Trophoblast cell (in vitro differentiated cells and primary cell): ENCODE results near the gene HDDC3.

ENCODE experiments used
- DNase-seq, 2 donors: peaks; one replicate each; pipeline ENCODE4 v3.0.0-alpha.2; 2016
- H2AFZ ChIP-seq: 2 replicates; pipeline ENCODE4 v1.6.1; 2013; ENCODE audit warnings: low read length, moderate library complexity, mild to moderate bottlenecking; ENCODE audit not compliant: insufficient read depth, poor library complexity
- H2AK5ac ChIP-seq: 2 replicates; pipeline ENCODE4 v1.6.1; 2013; ENCODE audit warnings: mild to moderate bottlenecking, low read length
- H2BK120ac ChIP-seq: 2 replicates; pipeline ENCODE4 v1.6.1; 2013; ENCODE audit warnings: low read length, mild to moderate bottlenecking, moderate library complexity; ENCODE audit not compliant: insufficient read depth, poor library complexity
- H2BK12ac ChIP-seq: 2 replicates; pipeline ENCODE4 v1.6.1; 2013; ENCODE audit warnings: mild to moderate bottlenecking, low read length, moderate library complexity
- H2BK5ac ChIP-seq: 2 replicates; pipeline ENCODE4 v1.6.1; 2013; ENCODE audit warnings: low read length, low read depth, moderate library complexity, mild to moderate bottlenecking; ENCODE audit not compliant: poor library complexity
- H3K14ac ChIP-seq: 2 replicates; pipeline ENCODE4 v1.6.1; 2013; ENCODE audit warnings: mild to moderate bottlenecking, low read length
- H3K18ac ChIP-seq: 2 replicates; pipeline ENCODE4 v1.6.1; 2013; ENCODE audit warnings: mild to moderate bottlenecking, low read length
- H3K23ac ChIP-seq: 2 replicates; pipeline ENCODE4 v1.6.1; 2013; ENCODE audit warnings: low read length
- H3K27ac ChIP-seq: 2 replicates; pipeline ENCODE4 v1.5.1; 2013; ENCODE audit warnings: low read depth, mild to moderate bottlenecking, inconsistent platforms, low read length, moderate library complexity
- H3K27me3 ChIP-seq: 2 replicates; pipeline ENCODE4 v1.6.1; 2013; ENCODE audit warnings: inconsistent platforms, mild to moderate bottlenecking, low read length, moderate library complexity; ENCODE audit not compliant: insufficient read depth
- H3K36me3 ChIP-seq, 2 experiments: 1 replicate in 1 of 2; 2 replicates in 1 of 2; pipeline ENCODE4 v1.6.1; 2013; ENCODE audit warnings: low read length in 2 of 2, mild to moderate bottlenecking in 2 of 2, moderate library complexity in 1 of 2; ENCODE audit not compliant: insufficient read depth in 2 of 2, control insufficient read depth in 1 of 2
- H3K4ac ChIP-seq: 2 replicates; pipeline ENCODE4 v1.6.1; 2013; ENCODE audit warnings: low read depth, mild to moderate bottlenecking, low read length, moderate library complexity
- H3K4me1 ChIP-seq, 2 experiments: 1 replicate in 1 of 2; 2 replicates in 1 of 2; pipeline ENCODE4 v1.6.1; 2013; ENCODE audit warnings: low read length in 2 of 2, mild to moderate bottlenecking in 2 of 2, moderate library complexity in 1 of 2; ENCODE audit not compliant: insufficient read depth in 2 of 2, control insufficient read depth in 1 of 2
- H3K4me2 ChIP-seq: 2 replicates; pipeline ENCODE4 v1.6.1; 2013; ENCODE audit warnings: inconsistent platforms, mild to moderate bottlenecking, low read length, moderate library complexity
- H3K4me3 ChIP-seq: 2 replicates; pipeline ENCODE4 v1.5.1; 2013; ENCODE audit warnings: mild to moderate bottlenecking, low read depth, low read length, inconsistent platforms
- H3K79me1 ChIP-seq: one replicate; pipeline ENCODE4 v1.6.1; 2013; ENCODE audit warnings: low read length
- H3K79me2 ChIP-seq: 2 replicates; pipeline ENCODE4 v1.6.1; 2013; ENCODE audit warnings: low read length, mild to moderate bottlenecking; ENCODE audit not compliant: control insufficient read depth, insufficient read depth, poor library complexity
- H3K9ac ChIP-seq: 2 replicates; pipeline ENCODE4 v1.6.1; 2013; ENCODE audit warnings: mild to moderate bottlenecking, low read length
- H3K9me3 ChIP-seq: 2 replicates; pipeline ENCODE4 v1.6.1; 2013; ENCODE audit warnings: low read depth, mild to moderate bottlenecking, control low read depth, inconsistent platforms, low read length; ENCODE audit not compliant: insufficient read depth
- H4K12ac ChIP-seq: 2 replicates; pipeline ENCODE4 v1.6.1; 2013; ENCODE audit warnings: low read depth, mild to moderate bottlenecking, low read length, moderate library complexity
- H4K8ac ChIP-seq: 2 replicates; pipeline ENCODE4 v1.6.1; 2013; ENCODE audit warnings: low read depth, mild to moderate bottlenecking, low read length, moderate library complexity
- H4K91ac ChIP-seq: one replicate; pipeline ENCODE4 v1.6.1; 2013; ENCODE audit warnings: low read depth, mild to moderate bottlenecking, low read length, moderate library complexity
- WGBS: extraction: QIAGEN DNeasy Blood & Tissue Kit; methylation state at CpG from one replicate; pipeline ENCODE4 v1.1.7; 2013; ENCODE audit warnings: missing lambda C conversion rate; ENCODE audit not compliant: insufficient read length, insufficient coverage; ENCODE audit errors: extremely low coverage; 5-methylcytosine and 5-hydroxymethylcytosine counted together

The HDDC3 gene

GRCh38 chr15:90886291-90886614, 46.1 kb downstream of the HDDC3 start:
- WGBS = no CpG with 5 or more reads among the region's 5 CpGs
- H2AFZ ChIP-seq = no peak overlapping the region
- no peak for DNase-seq

GRCh38 chr15:90885432-90886290, 46.7 kb downstream of the HDDC3 start:
- Histone ChIP-seq H3K23ac (no peak overlapping the region), H2AFZ (peak overlapping the region; percentile 8), H3K4ac (peak overlapping the region; percentile 16), H2BK120ac (peak overlapping the region; percentile 86), H3K4me1 (peaks cover 22 to 24% of the 10 kb centered on the region in 2 experiments), H4K8ac (peak overlapping the region; percentile 23), H2BK5ac (no peak overlapping the region), H3K4me2 (no peak overlapping the region), H3K27me3 (no peaks in the 10 kb centered on the region), H4K12ac (no peak overlapping the region), H3K9ac (no peak overlapping the region), H3K9me3 (peaks cover 7% of the 10 kb centered on the region), H3K79me2 (peaks cover 9% of the 10 kb centered on the region), H2AK5ac (peak overlapping the region; percentile 53), H3K27ac (peak overlapping the region; percentile 92), H4K91ac (peak overlapping the region; percentile 96), H3K4me3 (no peak overlapping the region), H2BK12ac (peak overlapping the region; percentile 74), H3K79me1 (peaks cover 20% of the 10 kb centered on the region), H3K14ac (peak overlapping the region; percentile 38), H3K36me3 (peaks cover 43 to 49% of the 10 kb centered on the region in 2 experiments), H3K18ac (peak overlapping the region; percentile 11)
- DNase-seq = peak; percentile 59 to 63
- no CpG with 5 or more reads among the region's 23 CpGs for WGBS

More at GRCh38 chr15:90886291-90886614, 46.1 kb downstream of the HDDC3 start:
- Histone ChIP-seq H3K27ac (no peak overlapping the region), H4K8ac (no peak overlapping the region), H4K12ac (no peak overlapping the region), H3K4me2 (no peak overlapping the region), H3K4ac (no peak overlapping the region), H3K79me1 (peaks cover 20% of the 10 kb centered on the region), H2BK5ac (no peak overlapping the region), H3K79me2 (peaks cover 9% of the 10 kb centered on the region), H3K4me3 (no peak overlapping the region), H2AK5ac (no peak overlapping the region), H3K36me3 (peaks cover 43 to 48% of the 10 kb centered on the region in 2 experiments), H3K9ac (no peak overlapping the region), H3K14ac (no peak overlapping the region), H2BK120ac (no peak overlapping the region), H2BK12ac (no peak overlapping the region), H3K23ac (no peak overlapping the region), H4K91ac (no peak overlapping the region), H3K18ac (no peak overlapping the region), H3K27me3 (no peaks in the 10 kb centered on the region), H3K4me1 (peaks cover 22 to 24% of the 10 kb centered on the region in 2 experiments), H3K9me3 (peaks cover 7% of the 10 kb centered on the region)

GRCh38 chr15:90884719-90885431, 47.5 kb downstream of the HDDC3 start:
- H3K79me2 ChIP-seq = peaks cover 9% of the 10 kb centered on the region
- H3K9me3 ChIP-seq = peaks cover 7% of the 10 kb centered on the region
- H3K4me3 ChIP-seq = peak overlapping the region; percentile 73
- peak overlapping the region; percentile 74 for H2BK5ac ChIP-seq
- peak overlapping the region; percentile 23 for H4K8ac ChIP-seq
- H2BK12ac ChIP-seq = peak overlapping the region; percentile 15
- peaks cover 22 to 24% of the 10 kb centered on the region in 2 experiments for H3K4me1 ChIP-seq
- peak overlapping the region; percentile 79 for H4K12ac ChIP-seq
- peak overlapping the region; percentile 92 for H3K27ac ChIP-seq
- H3K79me1 ChIP-seq = peaks cover 20% of the 10 kb centered on the region
- peaks cover 44 to 49% of the 10 kb centered on the region in 2 experiments for H3K36me3 ChIP-seq
- no peak overlapping the region for H3K23ac ChIP-seq
- H3K27me3 ChIP-seq = no peaks in the 10 kb centered on the region
- peak overlapping the region; percentile 79 for H3K9ac ChIP-seq
- peak overlapping the region; percentile 90 for H2AFZ ChIP-seq
- H3K4ac ChIP-seq = peak overlapping the region; percentile 48
- no CpG with 5 or more reads among the region's 16 CpGs for WGBS
- H3K14ac ChIP-seq = peak overlapping the region; percentile 12
- no peak for DNase-seq
- H3K18ac ChIP-seq = peak overlapping the region; percentile 95
- peak overlapping the region; percentile 86 for H2BK120ac ChIP-seq
- peak overlapping the region; percentile 96 for H4K91ac ChIP-seq
- H2AK5ac ChIP-seq = peak overlapping the region; percentile 4
- peak overlapping the region; percentile 54 for H3K4me2 ChIP-seq

GRCh38 chr15:90883976-90884718, 48.2 kb downstream of the HDDC3 start, which contains the start of gene FES:
Gene FES (plus strand): TSS chr15:90884504. CDS start chr15:90885046, 542 bp downstream.
- Histone ChIP-seq H4K8ac (peak within 1 kb of the TSS; percentile 98), H3K79me2 (peaks cover 9% of the 10 kb centered on the region), H2BK5ac (peak within 1 kb of the TSS; percentile 85), H2BK120ac (peak within 1 kb of the TSS; percentile 94), H4K12ac (peak within 1 kb of the TSS; percentile 93), H3K18ac (peak within 1 kb of the TSS; percentile 97), H3K36me3 (peaks cover 44 to 51% of the 10 kb centered on the region in 2 experiments), H3K14ac (peak within 1 kb of the TSS; percentile 95), H4K91ac (peak within 1 kb of the TSS; percentile 96), H3K4ac (peak within 1 kb of the TSS; percentile 87), H3K9me3 (peaks cover 5% of the 10 kb centered on the region), H2AFZ (peak within 1 kb of the TSS; percentile 90), H3K27me3 (no peaks in the 10 kb centered on the region), H3K9ac (peak within 1 kb of the TSS; percentile 79), H3K4me2 (peak within 1 kb of the TSS; percentile 54), H2BK12ac (peak within 1 kb of the TSS; percentile 28), H3K79me1 (peaks cover 20% of the 10 kb centered on the region), H3K4me3 (peak within 1 kb of the TSS; percentile 73), H3K23ac (no peak within 1 kb of the TSS), H2AK5ac (peak within 1 kb of the TSS; percentile 94), H3K4me1 (peaks cover 22 to 24% of the 10 kb centered on the region in 2 experiments), H3K27ac (peak within 1 kb of the TSS; percentile 92)
- peak; percentile 84 to 89 for DNase-seq
- no CpG with 5 or more reads among the region's 58 CpGs for WGBS
